ENCODE results near the gene ACOXL. TPM values are rescaled to one million over a fixed set of nuclear protein-coding genes. Genes with fewer than 3 reads are reported as not detected.
A peak's percentile ranks its signal among the peaks of the same experiment; 100 is the strongest.

ACOXL gene
- total RNA-seq, 3 donors from 2014 or later (not counting 1 experiment from before 2014, with no cell fraction given): not detected

- intact Hi-C loops (cut with micrococcal nuclease): loop anchor here (1.0 to 2.0 kb wide), 2 partner anchors 169 to 203 kb away; partner anchors contain the start of gene BUB1
- H3K4me1 Mint-ChIP-seq: peaks cover 86 to 89% of the 10 kb centered on the region in 2 donors
- Histone ChIP-seq H3K9me3 (ENCODE audit: control insufficient read depth, insufficient read depth, low read length) (no peaks in the 10 kb centered on the region), H3K27ac (ENCODE audit: low read length) (peak overlapping the region; percentile 52), H3K4me1 (ENCODE audit: control insufficient read depth, insufficient read depth, low read length) (peaks cover 82% of the 10 kb centered on the region), H3K4me3 (ENCODE audit: low read length) (no peak overlapping the region), H3K36me3 (ENCODE audit: control insufficient read depth, insufficient read depth, low read length) (no peaks in the 10 kb centered on the region), H3K27me3 (ENCODE audit: control insufficient read depth, insufficient read depth, low read length) (no peaks in the 10 kb centered on the region)
- peak overlapping the region; percentile 93 for H3K4me3 Mint-ChIP-seq
- WGBS (ENCODE audit: insufficient coverage): 70% methylated on average over 9 of the region's 9 CpGs
- H3K9me3 Mint-ChIP-seq: peaks cover 0 to 2% of the 10 kb centered on the region in 2 donors
- H3K36me3 Mint-ChIP-seq: no peaks in the 10 kb centered on the region
- H3K27ac Mint-ChIP-seq: peak overlapping the region; percentile 85 to 96
- ATAC-seq (no peak), DNase-seq (peak in 1 of 2 donors; percentile 34)
- no peak for TF ChIP-seq CTCF (IDR thresholded peaks at IDR 0.05)
- H3K27me3 Mint-ChIP-seq (ENCODE audit: low read depth in 2 of 2): peaks cover 15 to 22% of the 10 kb centered on the region in 2 donors
Observed at GRCh38 chr2:110847651-110848050, 115.3 kb downstream of the ACOXL start.

- H3K27ac Mint-ChIP-seq: peak overlapping the region; percentile 85 to 96
- Histone ChIP-seq H3K4me1 (ENCODE audit: control insufficient read depth, insufficient read depth, low read length) (peaks cover 86% of the 10 kb centered on the region), H3K4me3 (ENCODE audit: low read length) (no peak overlapping the region), H3K27ac (ENCODE audit: low read length) (no peak overlapping the region), H3K9me3 (ENCODE audit: control insufficient read depth, insufficient read depth, low read length) (no peaks in the 10 kb centered on the region), H3K36me3 (ENCODE audit: control insufficient read depth, insufficient read depth, low read length) (no peaks in the 10 kb centered on the region), H3K27me3 (ENCODE audit: control insufficient read depth, insufficient read depth, low read length) (no peaks in the 10 kb centered on the region)
- peak overlapping the region; percentile 93 for H3K4me3 Mint-ChIP-seq
- H3K27me3 Mint-ChIP-seq (ENCODE audit: low read depth in 2 of 2): peaks cover 11 to 18% of the 10 kb centered on the region in 2 donors
- ATAC-seq (no peak), DNase-seq (no peak)
- H3K4me1 Mint-ChIP-seq: peaks cover 90 to 92% of the 10 kb centered on the region in 2 donors
- H3K9me3 Mint-ChIP-seq: peaks cover 0 to 2% of the 10 kb centered on the region in 2 donors
- H3K36me3 Mint-ChIP-seq: no peaks in the 10 kb centered on the region
- no peak for TF ChIP-seq CTCF (IDR thresholded peaks at IDR 0.05)
- 100% methylated on average over 2 of the region's 2 CpGs for WGBS (ENCODE audit: insufficient coverage)
- intact Hi-C loops (cut with micrococcal nuclease): no loop called here
Observed at GRCh38 chr2:110848071-110848470, 115.7 kb downstream of the ACOXL start.

- intact Hi-C loops (cut with micrococcal nuclease): no loop called here
- Histone ChIP-seq H3K27me3 (ENCODE audit: control insufficient read depth, insufficient read depth, low read length) (no peaks in the 10 kb centered on the region), H3K9me3 (ENCODE audit: control insufficient read depth, insufficient read depth, low read length) (no peaks in the 10 kb centered on the region), H3K27ac (ENCODE audit: low read length) (no peak overlapping the region), H3K36me3 (ENCODE audit: control insufficient read depth, insufficient read depth, low read length) (no peaks in the 10 kb centered on the region), H3K4me3 (ENCODE audit: low read length) (no peak overlapping the region), H3K4me1 (ENCODE audit: control insufficient read depth, insufficient read depth, low read length) (peaks cover 86% of the 10 kb centered on the region)
- H3K27ac Mint-ChIP-seq: peak overlapping the region; percentile 36 to 57
- 82% methylated on average over 13 of the region's 13 CpGs for WGBS (ENCODE audit: insufficient coverage)
- DNase-seq (no peak), ATAC-seq (no peak)
- H3K4me3 Mint-ChIP-seq: peak overlapping the region; percentile 35
- H3K9me3 Mint-ChIP-seq: peaks cover 0 to 2% of the 10 kb centered on the region in 2 donors
- peaks cover 92% of the 10 kb centered on the region in 2 donors for H3K4me1 Mint-ChIP-seq
- H3K36me3 Mint-ChIP-seq: no peaks in the 10 kb centered on the region
- TF ChIP-seq CTCF (IDR thresholded peaks at IDR 0.05): no peak
- peaks cover 6 to 15% of the 10 kb centered on the region in 2 donors for H3K27me3 Mint-ChIP-seq (ENCODE audit: low read depth in 2 of 2)
Observed at GRCh38 chr2:110848519-110849030, 116.2 kb downstream of the ACOXL start.

GRCh38 chr2:110851531-110851930, 119.2 kb downstream of the ACOXL start:
- intact Hi-C loops (cut with micrococcal nuclease): no loop called here
- no peak for TF ChIP-seq CTCF (IDR thresholded peaks at IDR 0.05)
- H3K27ac Mint-ChIP-seq: peak overlapping the region; percentile 92 to 94
- peaks cover 0 to 8% of the 10 kb centered on the region in 2 donors for H3K27me3 Mint-ChIP-seq (ENCODE audit: low read depth in 2 of 2)
- H3K4me3 ChIP-seq (ENCODE audit: low read length): no peak overlapping the region
- H3K36me3 ChIP-seq (ENCODE audit: control insufficient read depth, insufficient read depth, low read length): no peaks in the 10 kb centered on the region
- no peak for DNase-seq
- peak overlapping the region; percentile 79 for H3K27ac ChIP-seq (ENCODE audit: low read length)
- H3K4me3 Mint-ChIP-seq: peak overlapping the region; percentile 55
- H3K36me3 Mint-ChIP-seq: no peaks in the 10 kb centered on the region
- no peak for ATAC-seq
- H3K4me1 Mint-ChIP-seq: peaks cover 95 to 96% of the 10 kb centered on the region in 2 donors
- H3K4me1 ChIP-seq (ENCODE audit: control insufficient read depth, insufficient read depth, low read length): peaks cover 85% of the 10 kb centered on the region
- H3K27me3 ChIP-seq (ENCODE audit: control insufficient read depth, insufficient read depth, low read length): no peaks in the 10 kb centered on the region
- peaks cover 0 to 2% of the 10 kb centered on the region in 2 donors for H3K9me3 Mint-ChIP-seq
- no peaks in the 10 kb centered on the region for H3K9me3 ChIP-seq (ENCODE audit: control insufficient read depth, insufficient read depth, low read length)
- 90% methylated on average over 13 of the region's 13 CpGs for WGBS (ENCODE audit: insufficient coverage)

Measured in natural killer cell (primary cell).